ENCODE data around the gene LRFN2. TPM values are rescaled to one million over a fixed set of nuclear protein-coding genes. Genes with fewer than 3 reads are reported as not detected.
A peak's percentile ranks its signal among the peaks of the same experiment; 100 is the strongest.

Gene LRFN2
- polyA plus RNA-seq, 3 donors: not detected

DNA sequence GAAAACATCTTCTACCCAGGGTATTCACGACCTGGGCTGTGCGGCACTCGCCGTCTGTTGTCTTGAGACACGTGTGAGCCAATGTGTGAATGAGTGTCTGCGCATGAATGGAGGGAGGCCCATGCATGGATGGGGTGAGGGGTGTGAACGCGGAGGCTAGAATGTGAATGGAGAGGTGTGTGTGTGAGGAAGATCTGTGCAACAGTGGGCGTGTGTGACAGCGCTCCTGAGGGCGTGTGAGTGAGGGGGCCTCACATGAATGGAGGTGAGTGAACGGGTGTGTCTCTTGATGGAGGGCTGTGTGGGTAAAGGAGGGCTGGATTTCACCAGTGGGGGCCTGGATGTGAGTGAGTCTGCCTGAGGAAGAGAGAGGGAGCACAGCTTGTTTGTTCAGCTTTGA lies 146.0 kb downstream of the LRFN2 start:
- Histone ChIP-seq H3K36me3 (replicated peaks in 1 of 2; ENCODE audit: control insufficient read depth in 1 of 2, insufficient read depth in 2 of 2, low read length in 2 of 2) (no peaks in the 10 kb centered on the region), H3K9me3 (replicated peaks in 1 of 2; ENCODE audit: control insufficient read depth in 1 of 2, insufficient read depth in 1 of 2, low read length in 2 of 2) (no peaks in the 10 kb centered on the region), H3K9ac (ENCODE audit: insufficient read depth, low read length, poor library complexity, severe bottlenecking) (no peak overlapping the region), H3K4me3 (replicated peaks in 1 of 3; ENCODE audit: low read depth in 2 of 3, low read length in 3 of 3) (no peak overlapping the region), H3K27ac (ENCODE audit: low read depth in 1 of 2, low read length in 2 of 2) (no peak overlapping the region), H4K20me1 (ENCODE audit: insufficient read depth, low read length) (no peaks in the 10 kb centered on the region), H3K27me3 (ENCODE audit: control insufficient read depth in 2 of 2, insufficient read depth in 2 of 2, low read length in 2 of 2) (no peaks in the 10 kb centered on the region), H3K4me2 (replicated peaks; ENCODE audit: extremely low read depth, low read length, poor library complexity, severe bottlenecking) (no peak overlapping the region), H3K79me2 (ENCODE audit: insufficient read depth, low read length) (no peaks in the 10 kb centered on the region), H2AFZ (ENCODE audit: insufficient read depth, low read depth, low read length, poor library complexity, severe bottlenecking) (no peak overlapping the region), H3K4me1 (ENCODE audit: control insufficient read depth in 1 of 2, insufficient read depth in 2 of 2, low read length in 2 of 2) (no peaks in the 10 kb centered on the region)
- H3K36me3 Mint-ChIP-seq: no peaks in the 10 kb centered on the region
- peaks cover 0 to 2% (median 0%) of the 10 kb centered on the region in 7 donors for H3K9me3 Mint-ChIP-seq
- 94% methylated on average over 9 of the region's 12 CpGs for WGBS (ENCODE audit: insufficient coverage)
- peak overlapping the region in 1 of 7 donors; percentile 1 for H3K27ac Mint-ChIP-seq
- peaks cover 12% of the 10 kb centered on the region for H3K4me1 Mint-ChIP-seq
- H3K4me3 Mint-ChIP-seq: no peak overlapping the region
- H3K27me3 Mint-ChIP-seq (ENCODE audit: low read depth in 3 of 3): peaks cover 4 to 7% (median 7%) of the 10 kb centered on the region in 3 donors
- no peak for DNase-seq
- TF ChIP-seq, protein P1, sequence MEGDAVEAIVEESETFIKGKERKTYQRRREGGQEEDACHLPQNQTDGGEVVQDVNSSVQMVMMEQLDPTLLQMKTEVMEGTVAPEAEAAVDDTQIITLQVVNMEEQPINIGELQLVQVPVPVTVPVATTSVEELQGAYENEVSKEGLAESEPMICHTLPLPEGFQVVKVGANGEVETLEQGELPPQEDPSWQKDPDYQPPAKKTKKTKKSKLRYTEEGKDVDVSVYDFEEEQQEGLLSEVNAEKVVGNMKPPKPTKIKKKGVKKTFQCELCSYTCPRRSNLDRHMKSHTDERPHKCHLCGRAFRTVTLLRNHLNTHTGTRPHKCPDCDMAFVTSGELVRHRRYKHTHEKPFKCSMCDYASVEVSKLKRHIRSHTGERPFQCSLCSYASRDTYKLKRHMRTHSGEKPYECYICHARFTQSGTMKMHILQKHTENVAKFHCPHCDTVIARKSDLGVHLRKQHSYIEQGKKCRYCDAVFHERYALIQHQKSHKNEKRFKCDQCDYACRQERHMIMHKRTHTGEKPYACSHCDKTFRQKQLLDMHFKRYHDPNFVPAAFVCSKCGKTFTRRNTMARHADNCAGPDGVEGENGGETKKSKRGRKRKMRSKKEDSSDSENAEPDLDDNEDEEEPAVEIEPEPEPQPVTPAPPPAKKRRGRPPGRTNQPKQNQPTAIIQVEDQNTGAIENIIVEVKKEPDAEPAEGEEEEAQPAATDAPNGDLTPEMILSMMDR (IDR thresholded peaks at IDR 0.05): no peak
- intact Hi-C loops (cut with micrococcal nuclease): no loop called here

DNA sequence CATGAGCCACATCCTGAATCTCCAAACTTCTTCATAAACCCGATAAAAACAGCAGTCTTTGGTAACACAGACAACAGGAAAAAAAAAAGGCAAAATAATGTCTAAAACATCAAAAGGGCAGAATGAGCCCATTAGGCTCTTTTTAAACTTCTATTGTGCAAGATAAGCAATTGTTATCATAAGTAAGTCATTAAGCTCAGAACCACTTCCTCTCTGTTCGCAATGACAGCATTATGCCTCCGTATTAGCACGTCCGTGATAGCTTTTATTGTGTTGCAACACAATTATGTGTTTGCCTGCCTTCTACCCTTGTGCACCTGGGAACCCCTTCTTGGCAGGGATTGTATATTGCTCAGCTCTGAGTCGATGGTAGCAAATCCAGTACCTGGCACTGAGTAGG lies 147.1 kb downstream of the LRFN2 start:
- whole genome bisulfite sequencing (ENCODE audit: insufficient coverage): 22% methylated on average over 5 of the region's 6 CpGs
- no peaks in the 10 kb centered on the region for H3K36me3 Mint-ChIP-seq
- no peak overlapping the region for H3K4me3 Mint-ChIP-seq
- H3K4me1 Mint-ChIP-seq: peaks cover 12% of the 10 kb centered on the region
- H3K27ac Mint-ChIP-seq: peak overlapping the region in 1 of 7 donors; percentile 4
- Histone ChIP-seq H3K9me3 (replicated peaks in 1 of 2; ENCODE audit: control insufficient read depth in 1 of 2, insufficient read depth in 1 of 2, low read length in 2 of 2) (no peaks in the 10 kb centered on the region), H3K27me3 (ENCODE audit: control insufficient read depth in 2 of 2, insufficient read depth in 2 of 2, low read length in 2 of 2) (no peaks in the 10 kb centered on the region), H3K9ac (ENCODE audit: insufficient read depth, low read length, poor library complexity, severe bottlenecking) (no peak overlapping the region), H3K4me3 (replicated peaks in 1 of 3; ENCODE audit: low read depth in 2 of 3, low read length in 3 of 3) (no peak overlapping the region), H4K20me1 (ENCODE audit: insufficient read depth, low read length) (no peaks in the 10 kb centered on the region), H3K4me1 (ENCODE audit: control insufficient read depth in 1 of 2, insufficient read depth in 2 of 2, low read length in 2 of 2) (no peaks in the 10 kb centered on the region), H2AFZ (ENCODE audit: insufficient read depth, low read depth, low read length, poor library complexity, severe bottlenecking) (no peak overlapping the region), H3K27ac (ENCODE audit: low read depth in 1 of 2, low read length in 2 of 2) (no peak overlapping the region), H3K4me2 (replicated peaks; ENCODE audit: extremely low read depth, low read length, poor library complexity, severe bottlenecking) (no peak overlapping the region), H3K36me3 (replicated peaks in 1 of 2; ENCODE audit: control insufficient read depth in 1 of 2, insufficient read depth in 2 of 2, low read length in 2 of 2) (no peaks in the 10 kb centered on the region), H3K79me2 (ENCODE audit: insufficient read depth, low read length) (no peaks in the 10 kb centered on the region)
- TF ChIP-seq, protein P1 (IDR thresholded peaks at IDR 0.05): no peak
- DNase-seq: peak in 2 of 3 donors; percentile 3 to 11
- intact Hi-C loops (cut with micrococcal nuclease): no loop called here
- H3K9me3 Mint-ChIP-seq: peaks cover 0 to 2% (median 0%) of the 10 kb centered on the region in 7 donors
- H3K27me3 Mint-ChIP-seq (ENCODE audit: low read depth in 3 of 3): peaks cover 2 to 7% (median 5%) of the 10 kb centered on the region in 3 donors

Data from CD14-positive monocyte (primary cell).